ENCODE measurements around the gene TINAGL1.

DNA sequence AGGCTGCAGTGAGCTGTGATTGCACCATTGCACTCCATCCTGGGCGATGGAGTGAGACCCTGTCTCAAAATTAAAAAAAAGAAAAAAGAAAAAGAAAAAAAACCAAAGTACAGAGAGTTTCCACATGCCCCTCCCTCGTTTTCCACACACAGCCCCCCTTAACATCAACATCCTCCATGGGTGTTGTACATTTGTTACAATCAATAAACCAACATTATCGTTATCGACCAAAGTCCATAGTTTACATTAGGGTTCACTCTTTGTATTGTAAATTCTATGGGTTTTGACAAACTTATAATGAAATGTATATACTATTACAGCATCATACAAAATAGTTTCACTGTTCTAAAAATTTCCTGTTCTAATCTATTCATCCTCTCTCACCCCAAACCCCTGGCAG is 15.9 kb upstream of the TINAGL1 start:
- TF ChIP-seq, protein P1, sequence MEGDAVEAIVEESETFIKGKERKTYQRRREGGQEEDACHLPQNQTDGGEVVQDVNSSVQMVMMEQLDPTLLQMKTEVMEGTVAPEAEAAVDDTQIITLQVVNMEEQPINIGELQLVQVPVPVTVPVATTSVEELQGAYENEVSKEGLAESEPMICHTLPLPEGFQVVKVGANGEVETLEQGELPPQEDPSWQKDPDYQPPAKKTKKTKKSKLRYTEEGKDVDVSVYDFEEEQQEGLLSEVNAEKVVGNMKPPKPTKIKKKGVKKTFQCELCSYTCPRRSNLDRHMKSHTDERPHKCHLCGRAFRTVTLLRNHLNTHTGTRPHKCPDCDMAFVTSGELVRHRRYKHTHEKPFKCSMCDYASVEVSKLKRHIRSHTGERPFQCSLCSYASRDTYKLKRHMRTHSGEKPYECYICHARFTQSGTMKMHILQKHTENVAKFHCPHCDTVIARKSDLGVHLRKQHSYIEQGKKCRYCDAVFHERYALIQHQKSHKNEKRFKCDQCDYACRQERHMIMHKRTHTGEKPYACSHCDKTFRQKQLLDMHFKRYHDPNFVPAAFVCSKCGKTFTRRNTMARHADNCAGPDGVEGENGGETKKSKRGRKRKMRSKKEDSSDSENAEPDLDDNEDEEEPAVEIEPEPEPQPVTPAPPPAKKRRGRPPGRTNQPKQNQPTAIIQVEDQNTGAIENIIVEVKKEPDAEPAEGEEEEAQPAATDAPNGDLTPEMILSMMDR (IDR thresholded peaks at IDR 0.05; ENCODE audit: poor library complexity) = no peak
- TF ChIP-seq EZH2phosphoT487 (IDR thresholded peaks at IDR 0.05; ENCODE audit: low read depth, severe bottlenecking, unreplicated experiment) (no peak), EZH2 (IDR thresholded peaks at IDR 0.05; ENCODE audit: borderline replicate concordance) (no peak)
